A172 (cell line): Measurements from ENCODE around the gene XRCC4. TPM values are rescaled to one million over a fixed set of nuclear protein-coding genes. Genes with fewer than 3 reads are reported as not detected.

Experiments used
- DNase-seq: peaks from one replicate; pipeline ENCODE4 v3.0.0-alpha.2; 2015; ENCODE audit warnings: low spot score
- total RNA-seq: library from RNA; depleted of rRNA; stranded (reverse); fragments of >200 nt; shearing (Covaris generic); gene quantifications from 2 replicates; pipeline ENCODE4 v1.2.3, GENCODE V29; 2014

The XRCC4 gene
- total RNA-seq, 1 experiment from 2014 or later: 47.7 TPM

GRCh38 chr5:83277154-83277553 is 199.8 kb downstream of the XRCC4 start:
- no peak for DNase-seq

GRCh38 chr5:83277953-83278352 is 200.6 kb downstream of the XRCC4 start:
- DNase-seq: no peak

GRCh38 chr5:83281176-83281575 is 203.8 kb downstream of the XRCC4 start:
- DNase-seq: no peak

- peak; percentile 92 for DNase-seq
Observed at GRCh38 chr5:83281658-83282057, 204.3 kb downstream of the XRCC4 start.

GRCh38 chr5:83283761-83284160 is 206.4 kb downstream of the XRCC4 start:
- no peak for DNase-seq

GRCh38 chr5:83285661-83286398 is 208.5 kb downstream of the XRCC4 start:
- no peak for DNase-seq

- DNase-seq: no peak
Observed at GRCh38 chr5:83294246-83294645, 216.9 kb downstream of the XRCC4 start.

- no peak for DNase-seq
Observed at GRCh38 chr5:83299353-83299752, 222.0 kb downstream of the XRCC4 start.

- DNase-seq: peak; percentile 77
Observed at GRCh38 chr5:83306572-83307241, 229.4 kb downstream of the XRCC4 start.

- no peak for DNase-seq
Observed at GRCh38 chr5:83312663-83313062, 235.3 kb downstream of the XRCC4 start.

- DNase-seq: no peak
Observed at GRCh38 chr5:83313436-83313835, 236.1 kb downstream of the XRCC4 start.

GRCh38 chr5:83321483-83322055 is 244.2 kb downstream of the XRCC4 start:
- DNase-seq: no peak

- DNase-seq: peak; percentile 16
Observed at GRCh38 chr5:83322273-83322924, 245.1 kb downstream of the XRCC4 start.

GRCh38 chr5:83323557-83324180 is 246.3 kb downstream of the XRCC4 start:
- no peak for DNase-seq

GRCh38 chr5:83331842-83332241 is 254.5 kb downstream of the XRCC4 start:
- DNase-seq: no peak

- DNase-seq: no peak
Observed at GRCh38 chr5:83337453-83338035, 260.2 kb downstream of the XRCC4 start.

GRCh38 chr5:83340511-83340918 is 263.2 kb downstream of the XRCC4 start:
- no peak for DNase-seq

- DNase-seq: no peak
Observed at GRCh38 chr5:83341815-83342334, 264.5 kb downstream of the XRCC4 start.

- no peak for DNase-seq
Observed at GRCh38 chr5:83342465-83342864, 265.1 kb downstream of the XRCC4 start.

GRCh38 chr5:83343299-83343698 is 266.0 kb downstream of the XRCC4 start:
- no peak for DNase-seq

GRCh38 chr5:83345423-83345822 is 268.1 kb downstream of the XRCC4 start:
- DNase-seq: no peak
